K562 (cell line): ENCODE results near the gene CAPS. TPM values are rescaled to one million over a fixed set of nuclear protein-coding genes. Genes with fewer than 3 reads are reported as not detected.

ENCODE experiments used
- CHD2 ChIP-seq: IDR thresholded peaks from 2 replicates; pipeline ENCODE4 v1.6.1; 2011; ENCODE audit warnings: low read depth, low read length
- HOXB6 ChIP-seq: fragments of 250-450 bp; sonication (Bioruptor Pico); IDR thresholded peaks from 2 replicates; pipeline ENCODE4 v1.5.1; 2022; ENCODE audit warnings: mild to moderate bottlenecking, borderline replicate concordance
- IFI16 ChIP-seq: fragments of 250-450 bp; sonication (Bioruptor Pico); IDR thresholded peaks from 2 replicates; pipeline ENCODE4 v2.1.2; 2022; ENCODE audit warnings: mild to moderate bottlenecking, inconsistent platforms
- KLF1 ChIP-seq: fragments of 450-650 bp; IDR thresholded peaks from 2 replicates; pipeline ENCODE4 v1.6.1; 2016; ENCODE audit warnings: missing genetic modification characterization, missing compliant biosample characterization
- KLF13 ChIP-seq: fragments of 450-650 bp; IDR thresholded peaks from 2 replicates; pipeline ENCODE4 v1.6.1; 2016; ENCODE audit warnings: missing genetic modification characterization, low read depth, mild to moderate bottlenecking, missing compliant biosample characterization, moderate library complexity, borderline replicate concordance
- PHB ChIP-seq: fragments of 250-450 bp; sonication (Bioruptor Pico); IDR thresholded peaks from 2 replicates; pipeline ENCODE4 v1.5.0; 2021
- POLR2A ChIP-seq: fragments of 450-650 bp; conservative IDR thresholded peaks from 2 replicates; pipeline ENCODE4 v1.6.1; 2016
- POLR3G ChIP-seq: IDR thresholded peaks from 2 replicates; pipeline ENCODE4 v1.6.1; 2011; ENCODE audit not compliant: insufficient read length, insufficient replicate concordance; ENCODE audit errors: extremely low read depth
- RBM15 ChIP-seq: fragments of 200-400 bp; formaldehyde crosslinking; IDR thresholded peaks from 2 replicates; pipeline ENCODE4 v1.6.1; 2018; ENCODE audit warnings: mild to moderate bottlenecking, low read length, moderate library complexity; ENCODE audit not compliant: insufficient read depth
- RCOR1 ChIP-seq, 2 experiments: IDR thresholded peaks; 2 replicates each; pipeline ENCODE4 v1.6.1; 2012; ENCODE audit warnings: low read depth in 2 of 2, low read length in 2 of 2, borderline replicate concordance in 1 of 2, improper control_type of control experiment in 1 of 2
- SAFB ChIP-seq: fragments of 200-400 bp; formaldehyde crosslinking; IDR thresholded peaks from 2 replicates; pipeline ENCODE4 v1.6.1; 2017; ENCODE audit warnings: low read depth, low read length, borderline replicate concordance
- SRF ChIP-seq, 2 experiments: fragments of 250-450, 450-650 bp in 1 of 2; sonication (Bioruptor Pico) in 1 of 2; sonication (generic) in 1 of 2; formaldehyde crosslinking; IDR thresholded peaks; 2 replicates each; pipeline versions ENCODE4 v1.5.0 to v1.5.1; 2020 to 2022; ENCODE audit warnings: mild to moderate bottlenecking in 1 of 2, missing genetic modification reagents in 1 of 2
- TEAD4 ChIP-seq, 2 experiments: sonication (generic) in 1 of 2; formaldehyde crosslinking in 1 of 2; IDR thresholded peaks; 2 replicates each; pipeline versions ENCODE4 v1.6.1 to v1.8.0; 2012 to 2022; ENCODE audit warnings: borderline replicate concordance in 1 of 2, inconsistent platforms in 1 of 2, low read length in 1 of 2, mild to moderate bottlenecking in 1 of 2, missing genetic modification reagents in 1 of 2
- ZNF143 ChIP-seq: sonication (generic); formaldehyde crosslinking; IDR thresholded peaks from 2 replicates; pipeline ENCODE4 v1.9.0; 2022; ENCODE audit warnings: mild to moderate bottlenecking, missing genetic modification reagents
- polyA plus RNA-seq, 8 experiments: library from polyadenylated mRNA; depleted of rRNA in 4 of 8; stranded (reverse) in 5 of 8; unstranded in 3 of 8; fragments of >200 nt; fragmentation: Nextera tagmentation in 2 of 8; fragmentation: Illumina TruSeq in 1 of 8; extraction: Ambion mirVana in 2 of 8; extraction: Trizol in 1 of 8; gene quantifications; 2 replicates each; pipeline versions ENCODE4 v1.2.1 to v1.2.3, GENCODE V29; 2011 to 2014; ENCODE audit warnings: inconsistent platforms in 1 of 8, missing spikeins in 1 of 8
- total RNA-seq, 7 experiments: library from RNA; depleted of rRNA in 6 of 7; stranded (reverse); fragments of >200 nt in 6 of 7; fragmentation: Illumina TruSeq in 2 of 7; extraction: Trizol in 2 of 7; gene quantifications; 2 replicates each; pipeline versions ENCODE4 v1.2.1 to v1.2.3, GENCODE V29; 2011 to 2021; ENCODE audit warnings: low replicate concordance in 1 of 7
- TF ChIP-seq, protein P1 (sequence below), 2 experiments: fragments of 450-650 bp; IDR thresholded peaks; 2 replicates each; pipeline ENCODE4 v1.6.1; 2018; ENCODE audit warnings: mild to moderate bottlenecking in 2 of 2, low read depth in 1 of 2; ENCODE audit not compliant: partially characterized antibody in 2 of 2
- TF ChIP-seq, protein P2 (sequence below), 2 experiments: fragments of 450-650 bp in 1 of 2; IDR thresholded peaks; 2 replicates each; pipeline ENCODE4 v1.6.1; 2011 to 2017; ENCODE audit warnings: low read depth in 2 of 2, antibody characterized with exemption in 1 of 2, borderline replicate concordance in 1 of 2, low read length in 1 of 2, mild to moderate bottlenecking in 1 of 2, mixed read lengths in 1 of 2; ENCODE audit not compliant: control insufficient read depth in 1 of 2
- TF ChIP-seq, protein P3 (sequence below): fragments of 450-650 bp; formaldehyde crosslinking; IDR thresholded peaks from 2 replicates; pipeline ENCODE4 v1.4.0; 2020; ENCODE audit warnings: mild to moderate bottlenecking, moderate library complexity

CAPS gene
- total and polyA plus RNA-seq, 9 of the 15 experiments (the other 6 are each of a cell fraction or from before 2014, with no cell fraction given), result 0.15 to 4.0 (median 0.91) TPM

DNA sequence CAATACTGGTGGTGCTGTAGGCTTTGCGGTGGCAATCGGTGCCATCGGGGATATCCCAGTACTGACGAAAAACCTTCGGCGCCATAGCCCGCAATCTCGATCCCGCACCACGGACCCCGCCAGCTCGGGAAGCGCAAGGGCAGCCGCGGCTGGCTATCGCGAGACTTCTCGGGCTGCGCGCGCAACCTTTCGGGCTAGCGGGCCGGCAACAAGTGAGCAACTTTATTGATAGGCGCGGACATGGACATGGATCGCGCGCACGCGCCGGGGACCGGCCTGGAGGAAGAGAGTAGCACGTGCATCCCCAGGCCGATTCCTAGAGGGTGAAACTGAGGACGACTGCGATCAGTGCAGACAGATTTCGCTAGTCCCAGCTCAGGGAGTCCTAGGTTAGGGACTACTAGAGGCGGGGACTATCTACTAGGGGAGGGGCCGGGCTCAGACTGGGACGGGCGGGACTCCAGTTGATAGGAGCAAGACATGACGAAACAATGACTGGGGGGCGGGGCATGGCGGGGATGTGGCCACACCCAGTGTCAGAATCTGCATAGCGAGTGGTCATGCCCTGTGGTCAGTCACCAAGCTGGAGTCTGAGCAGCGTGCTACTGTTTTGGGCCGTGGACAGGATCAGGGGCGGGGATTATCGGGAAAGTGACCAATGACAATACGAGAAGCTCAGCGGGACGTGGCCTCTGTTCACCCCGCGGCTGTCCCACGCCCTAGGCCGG lies 10.3 kb upstream of the CAPS start, which contains the start of gene NDUFA11 (continued):
- TF ChIP-seq, protein P1, sequence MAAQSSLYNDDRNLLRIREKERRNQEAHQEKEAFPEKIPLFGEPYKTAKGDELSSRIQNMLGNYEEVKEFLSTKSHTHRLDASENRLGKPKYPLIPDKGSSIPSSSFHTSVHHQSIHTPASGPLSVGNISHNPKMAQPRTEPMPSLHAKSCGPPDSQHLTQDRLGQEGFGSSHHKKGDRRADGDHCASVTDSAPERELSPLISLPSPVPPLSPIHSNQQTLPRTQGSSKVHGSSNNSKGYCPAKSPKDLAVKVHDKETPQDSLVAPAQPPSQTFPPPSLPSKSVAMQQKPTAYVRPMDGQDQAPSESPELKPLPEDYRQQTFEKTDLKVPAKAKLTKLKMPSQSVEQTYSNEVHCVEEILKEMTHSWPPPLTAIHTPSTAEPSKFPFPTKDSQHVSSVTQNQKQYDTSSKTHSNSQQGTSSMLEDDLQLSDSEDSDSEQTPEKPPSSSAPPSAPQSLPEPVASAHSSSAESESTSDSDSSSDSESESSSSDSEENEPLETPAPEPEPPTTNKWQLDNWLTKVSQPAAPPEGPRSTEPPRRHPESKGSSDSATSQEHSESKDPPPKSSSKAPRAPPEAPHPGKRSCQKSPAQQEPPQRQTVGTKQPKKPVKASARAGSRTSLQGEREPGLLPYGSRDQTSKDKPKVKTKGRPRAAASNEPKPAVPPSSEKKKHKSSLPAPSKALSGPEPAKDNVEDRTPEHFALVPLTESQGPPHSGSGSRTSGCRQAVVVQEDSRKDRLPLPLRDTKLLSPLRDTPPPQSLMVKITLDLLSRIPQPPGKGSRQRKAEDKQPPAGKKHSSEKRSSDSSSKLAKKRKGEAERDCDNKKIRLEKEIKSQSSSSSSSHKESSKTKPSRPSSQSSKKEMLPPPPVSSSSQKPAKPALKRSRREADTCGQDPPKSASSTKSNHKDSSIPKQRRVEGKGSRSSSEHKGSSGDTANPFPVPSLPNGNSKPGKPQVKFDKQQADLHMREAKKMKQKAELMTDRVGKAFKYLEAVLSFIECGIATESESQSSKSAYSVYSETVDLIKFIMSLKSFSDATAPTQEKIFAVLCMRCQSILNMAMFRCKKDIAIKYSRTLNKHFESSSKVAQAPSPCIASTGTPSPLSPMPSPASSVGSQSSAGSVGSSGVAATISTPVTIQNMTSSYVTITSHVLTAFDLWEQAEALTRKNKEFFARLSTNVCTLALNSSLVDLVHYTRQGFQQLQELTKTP (IDR thresholded peaks at IDR 0.05; ENCODE audit: low read depth in 1 of 2, partially characterized antibody in 2 of 2), result peak in 1 of 2 experiments; percentile 85
- TF ChIP-seq KLF1 (tag) (peak; percentile 67), POLR2A (peak; percentile 90), IFI16 (CRISPR knock-in tag) (no peak), RBM15 (no peak), TEAD4 (IDR thresholded peaks at IDR 0.05; ENCODE audit: low read length) (no peak; the same call in 1 of the 2 replicates), TEAD4 (CRISPR knock-in tag; IDR thresholded peaks at IDR 0.05; ENCODE audit: borderline replicate concordance) (no peak), PHB (CRISPR knock-in tag) (no peak), SRF (CRISPR knock-in tag; IDR thresholded peaks at IDR 0.05) (no peak), POLR3G (no peak), ZNF143 (CRISPR knock-in tag) (no peak), RCOR1 (IDR thresholded peaks at IDR 0.05; ENCODE audit: borderline replicate concordance in 1 of 2, low read depth in 2 of 2, low read length in 2 of 2) (peak in 1 of 2 experiments; percentile 4; a peak in 1 of 4 replicates), CHD2 (peak; percentile 99), SAFB (no peak), HOXB6 (CRISPR knock-in tag) (no peak), KLF13 (peak; percentile 31; the same call in 1 of the 2 replicates)
- TF ChIP-seq, protein P2, sequence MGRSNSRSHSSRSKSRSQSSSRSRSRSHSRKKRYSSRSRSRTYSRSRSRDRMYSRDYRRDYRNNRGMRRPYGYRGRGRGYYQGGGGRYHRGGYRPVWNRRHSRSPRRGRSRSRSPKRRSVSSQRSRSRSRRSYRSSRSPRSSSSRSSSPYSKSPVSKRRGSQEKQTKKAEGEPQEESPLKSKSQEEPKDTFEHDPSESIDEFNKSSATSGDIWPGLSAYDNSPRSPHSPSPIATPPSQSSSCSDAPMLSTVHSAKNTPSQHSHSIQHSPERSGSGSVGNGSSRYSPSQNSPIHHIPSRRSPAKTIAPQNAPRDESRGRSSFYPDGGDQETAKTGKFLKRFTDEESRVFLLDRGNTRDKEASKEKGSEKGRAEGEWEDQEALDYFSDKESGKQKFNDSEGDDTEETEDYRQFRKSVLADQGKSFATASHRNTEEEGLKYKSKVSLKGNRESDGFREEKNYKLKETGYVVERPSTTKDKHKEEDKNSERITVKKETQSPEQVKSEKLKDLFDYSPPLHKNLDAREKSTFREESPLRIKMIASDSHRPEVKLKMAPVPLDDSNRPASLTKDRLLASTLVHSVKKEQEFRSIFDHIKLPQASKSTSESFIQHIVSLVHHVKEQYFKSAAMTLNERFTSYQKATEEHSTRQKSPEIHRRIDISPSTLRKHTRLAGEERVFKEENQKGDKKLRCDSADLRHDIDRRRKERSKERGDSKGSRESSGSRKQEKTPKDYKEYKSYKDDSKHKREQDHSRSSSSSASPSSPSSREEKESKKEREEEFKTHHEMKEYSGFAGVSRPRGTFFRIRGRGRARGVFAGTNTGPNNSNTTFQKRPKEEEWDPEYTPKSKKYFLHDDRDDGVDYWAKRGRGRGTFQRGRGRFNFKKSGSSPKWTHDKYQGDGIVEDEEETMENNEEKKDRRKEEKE (IDR thresholded peaks at IDR 0.05; ENCODE audit: borderline replicate concordance in 1 of 2, control insufficient read depth in 1 of 2, low read depth in 2 of 2, low read length in 1 of 2), result no peak
- TF ChIP-seq, protein P3, sequence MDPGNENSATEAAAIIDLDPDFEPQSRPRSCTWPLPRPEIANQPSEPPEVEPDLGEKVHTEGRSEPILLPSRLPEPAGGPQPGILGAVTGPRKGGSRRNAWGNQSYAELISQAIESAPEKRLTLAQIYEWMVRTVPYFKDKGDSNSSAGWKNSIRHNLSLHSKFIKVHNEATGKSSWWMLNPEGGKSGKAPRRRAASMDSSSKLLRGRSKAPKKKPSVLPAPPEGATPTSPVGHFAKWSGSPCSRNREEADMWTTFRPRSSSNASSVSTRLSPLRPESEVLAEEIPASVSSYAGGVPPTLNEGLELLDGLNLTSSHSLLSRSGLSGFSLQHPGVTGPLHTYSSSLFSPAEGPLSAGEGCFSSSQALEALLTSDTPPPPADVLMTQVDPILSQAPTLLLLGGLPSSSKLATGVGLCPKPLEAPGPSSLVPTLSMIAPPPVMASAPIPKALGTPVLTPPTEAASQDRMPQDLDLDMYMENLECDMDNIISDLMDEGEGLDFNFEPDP (CRISPR knock-in tag), result no peak
